ENCODE data around the gene FGB.

Gene FGB

GRCh38 chr4:154542271-154542879 is 20.4 kb upstream of the FGB start:
- no peak overlapping the region for H3K4me3 ChIP-seq (ENCODE audit: low read depth, low read length, poor library complexity, severe bottlenecking)
- no peaks in the 10 kb centered on the region for H3K9me3 ChIP-seq (ENCODE audit: low read length)
- H3K27me3 ChIP-seq (ENCODE audit: insufficient read depth, low read length): no peaks in the 10 kb centered on the region
- no peaks in the 10 kb centered on the region for H3F3A ChIP-seq (ENCODE audit: insufficient read depth, low read length)
- TF ChIP-seq CTCF (IDR thresholded peaks at IDR 0.05; ENCODE audit: low read length): no peak
- TF ChIP-seq EZH2 (IDR thresholded peaks at IDR 0.05; ENCODE audit: borderline replicate concordance, low read length): no peak
- no peak overlapping the region for H3K9ac ChIP-seq (ENCODE audit: low read length)
- H3K9me2 ChIP-seq (ENCODE audit: low read depth, low read length): no peaks in the 10 kb centered on the region
- no peak overlapping the region for H2AFZ ChIP-seq (ENCODE audit: low read length)
- H3K4me2 ChIP-seq (ENCODE audit: low read length): no peak overlapping the region
- no peaks in the 10 kb centered on the region for H3K79me2 ChIP-seq (ENCODE audit: insufficient read depth, low read length)
- no peaks in the 10 kb centered on the region; the same call in 1 of the 2 replicates for H4K20me1 ChIP-seq (ENCODE audit: insufficient read depth, low read length)
- H3K27ac ChIP-seq (ENCODE audit: low read depth, low read length, poor library complexity, severe bottlenecking): no peak overlapping the region
- no peaks in the 10 kb centered on the region for H3K4me1 ChIP-seq (ENCODE audit: insufficient read depth, low read length, severe bottlenecking)
- peaks cover 100% of the 10 kb centered on the region for H3K36me3 ChIP-seq (ENCODE audit: insufficient read depth, low read length)

GRCh38 chr4:154545689-154546088 is 17.1 kb upstream of the FGB start:
- H3K27me3 ChIP-seq (ENCODE audit: insufficient read depth, low read length): no peaks in the 10 kb centered on the region
- no peaks in the 10 kb centered on the region for H3K9me3 ChIP-seq (ENCODE audit: low read length)
- peaks cover 70% of the 10 kb centered on the region for H3K36me3 ChIP-seq (ENCODE audit: insufficient read depth, low read length)
- no peaks in the 10 kb centered on the region for H3K9me2 ChIP-seq (ENCODE audit: low read depth, low read length)
- H3F3A ChIP-seq (ENCODE audit: insufficient read depth, low read length): no peaks in the 10 kb centered on the region
- H3K9ac ChIP-seq (ENCODE audit: low read length): no peak overlapping the region
- no peak overlapping the region for H3K4me2 ChIP-seq (ENCODE audit: low read length)
- H3K4me3 ChIP-seq (ENCODE audit: low read depth, low read length, poor library complexity, severe bottlenecking): no peak overlapping the region
- no peaks in the 10 kb centered on the region; the same call in 1 of the 2 replicates for H4K20me1 ChIP-seq (ENCODE audit: insufficient read depth, low read length)
- H3K79me2 ChIP-seq (ENCODE audit: insufficient read depth, low read length): peaks cover 19% of the 10 kb centered on the region
- TF ChIP-seq CTCF (IDR thresholded peaks at IDR 0.05; ENCODE audit: low read length) (no peak), EZH2 (IDR thresholded peaks at IDR 0.05; ENCODE audit: borderline replicate concordance, low read length) (no peak)
- H2AFZ ChIP-seq (ENCODE audit: low read length): no peak overlapping the region
- peaks cover 18% of the 10 kb centered on the region for H3K4me1 ChIP-seq (ENCODE audit: insufficient read depth, low read length, severe bottlenecking)
- H3K27ac ChIP-seq (ENCODE audit: low read depth, low read length, poor library complexity, severe bottlenecking): no peak overlapping the region

- H3K9me2 ChIP-seq (ENCODE audit: low read depth, low read length): no peaks in the 10 kb centered on the region
- H3K9ac ChIP-seq (ENCODE audit: low read length): peak within 1 kb of the TSS; percentile 80
- peaks cover 26% of the 10 kb centered on the region for H3K36me3 ChIP-seq (ENCODE audit: insufficient read depth, low read length)
- H3K9me3 ChIP-seq (ENCODE audit: low read length): no peaks in the 10 kb centered on the region
- peaks cover 19% of the 10 kb centered on the region for H3K79me2 ChIP-seq (ENCODE audit: insufficient read depth, low read length)
- peak within 1 kb of the TSS; percentile 96 for H3K4me3 ChIP-seq (ENCODE audit: low read depth, low read length, poor library complexity, severe bottlenecking)
- H4K20me1 ChIP-seq (ENCODE audit: insufficient read depth, low read length): no peaks in the 10 kb centered on the region; the same call in 1 of the 2 replicates
- TF ChIP-seq CTCF (IDR thresholded peaks at IDR 0.05; ENCODE audit: low read length): no peak
- TF ChIP-seq EZH2 (IDR thresholded peaks at IDR 0.05; ENCODE audit: borderline replicate concordance, low read length): no peak
- H3K27ac ChIP-seq (ENCODE audit: low read depth, low read length, poor library complexity, severe bottlenecking): no peak within 1 kb of the TSS
- H2AFZ ChIP-seq (ENCODE audit: low read length): peak within 1 kb of the TSS; percentile 92; the same call in 1 of the 2 replicates
- H3K4me2 ChIP-seq (ENCODE audit: low read length): peak within 1 kb of the TSS; percentile 91
- no peaks in the 10 kb centered on the region for H3K27me3 ChIP-seq (ENCODE audit: insufficient read depth, low read length)
- peaks cover 21% of the 10 kb centered on the region for H3K4me1 ChIP-seq (ENCODE audit: insufficient read depth, low read length, severe bottlenecking)
- H3F3A ChIP-seq (ENCODE audit: insufficient read depth, low read length): no peaks in the 10 kb centered on the region
Measured at GRCh38 chr4:154549894-154550790, 12.7 kb upstream of the FGB start, which contains the start of gene PLRG1. TSS of gene PLRG1 (minus strand) at chr4:154550400. CDS start at chr4:154550308, 92 bp downstream.

Data from OCI-LY1 (cell line).